ENCODE results near the gene UBA1. TPM values are rescaled to one million over a fixed set of nuclear protein-coding genes. Genes with fewer than 3 reads are reported as not detected.

UBA1 gene
- total RNA-seq, 1 donor from 2014 or later: 538 TPM

- TF ChIP-seq CTCF (IDR thresholded peaks at IDR 0.05; ENCODE audit: unreplicated experiment): no peak
- H3K36me3 Mint-ChIP-seq (ENCODE audit: insufficient read depth): peaks cover 16% of the 10 kb centered on the region
- H3K4me1 Mint-ChIP-seq (ENCODE audit: low read depth): no peaks in the 10 kb centered on the region
- H3K9me3 Mint-ChIP-seq (ENCODE audit: low read depth): peaks cover 7% of the 10 kb centered on the region
- H3K4me3 Mint-ChIP-seq (ENCODE audit: low read depth): no peak overlapping the region
- no peaks in the 10 kb centered on the region for H3K27me3 Mint-ChIP-seq
- no peak for DNase-seq (ENCODE audit: low spot score, unreplicated experiment)
- H3K27ac Mint-ChIP-seq: no peak overlapping the region
Measured at GRCh38 chrX:47164420-47164819, 29.2 kb upstream of the UBA1 start.

- Mint-ChIP-seq H3K27ac (no peak overlapping the region), H3K27me3 (no peaks in the 10 kb centered on the region), H3K4me1 (ENCODE audit: low read depth) (no peaks in the 10 kb centered on the region), H3K36me3 (ENCODE audit: insufficient read depth) (peaks cover 10% of the 10 kb centered on the region), H3K9me3 (ENCODE audit: low read depth) (peaks cover 7% of the 10 kb centered on the region), H3K4me3 (ENCODE audit: low read depth) (no peak overlapping the region)
- no peak for TF ChIP-seq CTCF (IDR thresholded peaks at IDR 0.05; ENCODE audit: unreplicated experiment)
- DNase-seq (ENCODE audit: low spot score, unreplicated experiment): no peak
Measured at GRCh38 chrX:47166126-47166525, 27.5 kb upstream of the UBA1 start.

GRCh38 chrX:47168495-47169073, 25.0 kb upstream of the UBA1 start:
- Mint-ChIP-seq H3K4me3 (ENCODE audit: low read depth) (no peak overlapping the region), H3K36me3 (ENCODE audit: insufficient read depth) (peaks cover 7% of the 10 kb centered on the region), H3K27me3 (no peaks in the 10 kb centered on the region), H3K27ac (no peak overlapping the region), H3K9me3 (ENCODE audit: low read depth) (peaks cover 7% of the 10 kb centered on the region), H3K4me1 (ENCODE audit: low read depth) (no peaks in the 10 kb centered on the region)
- no peak for DNase-seq (ENCODE audit: low spot score, unreplicated experiment)
- TF ChIP-seq CTCF (IDR thresholded peaks at IDR 0.05; ENCODE audit: unreplicated experiment): no peak

- H3K27ac Mint-ChIP-seq: no peak overlapping the region
- peaks cover 7% of the 10 kb centered on the region for H3K36me3 Mint-ChIP-seq (ENCODE audit: insufficient read depth)
- no peaks in the 10 kb centered on the region for H3K4me1 Mint-ChIP-seq (ENCODE audit: low read depth)
- no peak for TF ChIP-seq CTCF (IDR thresholded peaks at IDR 0.05; ENCODE audit: unreplicated experiment)
- no peak overlapping the region for H3K4me3 Mint-ChIP-seq (ENCODE audit: low read depth)
- peaks cover 7% of the 10 kb centered on the region for H3K9me3 Mint-ChIP-seq (ENCODE audit: low read depth)
- no peak for DNase-seq (ENCODE audit: low spot score, unreplicated experiment)
- no peaks in the 10 kb centered on the region for H3K27me3 Mint-ChIP-seq
Measured at GRCh38 chrX:47169273-47169672, 24.4 kb upstream of the UBA1 start.

GRCh38 chrX:47169726-47170515, 23.7 kb upstream of the UBA1 start:
- no peak for DNase-seq (ENCODE audit: low spot score, unreplicated experiment)
- no peaks in the 10 kb centered on the region for H3K4me1 Mint-ChIP-seq (ENCODE audit: low read depth)
- peaks cover 5% of the 10 kb centered on the region for H3K9me3 Mint-ChIP-seq (ENCODE audit: low read depth)
- H3K27ac Mint-ChIP-seq: no peak overlapping the region
- H3K4me3 Mint-ChIP-seq (ENCODE audit: low read depth): no peak overlapping the region
- TF ChIP-seq CTCF (IDR thresholded peaks at IDR 0.05; ENCODE audit: unreplicated experiment): no peak
- H3K27me3 Mint-ChIP-seq: no peaks in the 10 kb centered on the region
- peaks cover 1% of the 10 kb centered on the region for H3K36me3 Mint-ChIP-seq (ENCODE audit: insufficient read depth)
